GM23338 (cell line): ENCODE measurements around the gene FCHSD2. TPM values are rescaled to one million over a fixed set of nuclear protein-coding genes. Genes with fewer than 3 reads are reported as not detected.

Source experiments
- CREB1 ChIP-seq: fragments of 250-450 bp; sonication (Bioruptor Pico); IDR thresholded peaks from 2 replicates; pipeline ENCODE4 v1.5.0; 2020; ENCODE audit warnings: low read depth, mild to moderate bottlenecking, moderate library complexity
- POLR2AphosphoS5 ChIP-seq: IDR thresholded peaks from 2 replicates; pipeline ENCODE4 v1.6.1; 2016; ENCODE audit warnings: antibody characterized with exemption, low read depth
- STAT1 ChIP-seq: IDR thresholded peaks from one replicate; pipeline ENCODE4 v1.6.1; 2016; ENCODE audit warnings: antibody characterized with exemption; ENCODE audit not compliant: unreplicated experiment
- ZNF114 ChIP-seq: fragments of 250-450 bp; sonication (Bioruptor Pico); IDR thresholded peaks from 2 replicates; pipeline ENCODE4 v1.5.0; 2020; ENCODE audit warnings: mild to moderate bottlenecking, moderate library complexity
- ZNF331 ChIP-seq: fragments of 250-450 bp; sonication (Bioruptor Pico); IDR thresholded peaks from 2 replicates; pipeline ENCODE4 v1.5.0; 2020; ENCODE audit warnings: low read depth, mild to moderate bottlenecking, moderate library complexity
- polyA plus RNA-seq: library from polyadenylated mRNA; unstranded; fragments of >200 nt; fragmentation: Nextera tagmentation; extraction: Ambion mirVana; gene quantifications from 2 replicates; pipeline ENCODE4 v1.2.1, GENCODE V29; 2016
- total RNA-seq: library from RNA; depleted of rRNA; stranded (reverse); fragments of >200 nt; shearing (Covaris generic); gene quantifications from 2 replicates; pipeline ENCODE4 v1.2.3, GENCODE V29; 2014
- TF ChIP-seq, protein P1 (sequence below): fragments of 250-450 bp; sonication (Bioruptor Pico); IDR thresholded peaks from 2 replicates; pipeline ENCODE4 v1.5.0; 2020; ENCODE audit warnings: mild to moderate bottlenecking, moderate library complexity
- TF ChIP-seq, protein P2 (sequence below): IDR thresholded peaks from 2 replicates; pipeline ENCODE4 v1.6.1; 2016; ENCODE audit warnings: antibody characterized with exemption
- TF ChIP-seq, protein P3 (sequence below), 2 experiments: fragments of 200-600 bp in 1 of 2; sonication (generic) in 1 of 2; conservative IDR thresholded peaks; 2 replicates each; pipeline versions ENCODE4 v1.5.1 to v1.6.1; 2016 to 2017; ENCODE audit warnings: antibody characterized with exemption in 2 of 2, low read depth in 2 of 2, mild to moderate bottlenecking in 2 of 2, moderate library complexity in 1 of 2

Gene FCHSD2
- total and polyA plus RNA-seq, 2 experiments from 2014 or later = 3.6 to 5.2 TPM

DNA sequence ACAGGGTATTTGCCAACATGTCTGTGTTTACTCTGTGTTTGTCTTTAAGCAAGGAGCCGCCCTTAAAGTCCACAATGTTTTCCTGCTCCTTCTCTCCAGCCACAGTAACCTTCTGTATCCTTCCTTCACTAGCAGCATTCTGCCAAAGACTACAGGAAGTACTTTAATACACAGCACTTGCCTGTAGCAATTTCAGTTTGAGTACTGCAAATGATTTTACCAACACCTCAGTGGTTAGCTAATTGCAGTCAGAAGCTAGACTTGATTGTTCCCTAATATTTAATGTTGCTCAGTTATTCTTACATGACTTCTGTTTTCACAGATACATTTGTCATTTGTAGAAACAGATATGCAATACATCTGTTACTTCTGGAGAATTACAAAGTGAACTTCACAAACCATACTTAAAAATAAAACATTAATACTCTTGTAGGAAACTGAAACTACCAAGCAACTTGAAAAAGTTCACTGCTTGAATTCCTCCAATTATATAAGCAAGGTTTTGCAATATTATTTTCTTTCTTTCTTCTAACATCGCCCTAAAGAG lies 69.1 kb downstream of the FCHSD2 start (continued):
- TF ChIP-seq, protein P1, sequence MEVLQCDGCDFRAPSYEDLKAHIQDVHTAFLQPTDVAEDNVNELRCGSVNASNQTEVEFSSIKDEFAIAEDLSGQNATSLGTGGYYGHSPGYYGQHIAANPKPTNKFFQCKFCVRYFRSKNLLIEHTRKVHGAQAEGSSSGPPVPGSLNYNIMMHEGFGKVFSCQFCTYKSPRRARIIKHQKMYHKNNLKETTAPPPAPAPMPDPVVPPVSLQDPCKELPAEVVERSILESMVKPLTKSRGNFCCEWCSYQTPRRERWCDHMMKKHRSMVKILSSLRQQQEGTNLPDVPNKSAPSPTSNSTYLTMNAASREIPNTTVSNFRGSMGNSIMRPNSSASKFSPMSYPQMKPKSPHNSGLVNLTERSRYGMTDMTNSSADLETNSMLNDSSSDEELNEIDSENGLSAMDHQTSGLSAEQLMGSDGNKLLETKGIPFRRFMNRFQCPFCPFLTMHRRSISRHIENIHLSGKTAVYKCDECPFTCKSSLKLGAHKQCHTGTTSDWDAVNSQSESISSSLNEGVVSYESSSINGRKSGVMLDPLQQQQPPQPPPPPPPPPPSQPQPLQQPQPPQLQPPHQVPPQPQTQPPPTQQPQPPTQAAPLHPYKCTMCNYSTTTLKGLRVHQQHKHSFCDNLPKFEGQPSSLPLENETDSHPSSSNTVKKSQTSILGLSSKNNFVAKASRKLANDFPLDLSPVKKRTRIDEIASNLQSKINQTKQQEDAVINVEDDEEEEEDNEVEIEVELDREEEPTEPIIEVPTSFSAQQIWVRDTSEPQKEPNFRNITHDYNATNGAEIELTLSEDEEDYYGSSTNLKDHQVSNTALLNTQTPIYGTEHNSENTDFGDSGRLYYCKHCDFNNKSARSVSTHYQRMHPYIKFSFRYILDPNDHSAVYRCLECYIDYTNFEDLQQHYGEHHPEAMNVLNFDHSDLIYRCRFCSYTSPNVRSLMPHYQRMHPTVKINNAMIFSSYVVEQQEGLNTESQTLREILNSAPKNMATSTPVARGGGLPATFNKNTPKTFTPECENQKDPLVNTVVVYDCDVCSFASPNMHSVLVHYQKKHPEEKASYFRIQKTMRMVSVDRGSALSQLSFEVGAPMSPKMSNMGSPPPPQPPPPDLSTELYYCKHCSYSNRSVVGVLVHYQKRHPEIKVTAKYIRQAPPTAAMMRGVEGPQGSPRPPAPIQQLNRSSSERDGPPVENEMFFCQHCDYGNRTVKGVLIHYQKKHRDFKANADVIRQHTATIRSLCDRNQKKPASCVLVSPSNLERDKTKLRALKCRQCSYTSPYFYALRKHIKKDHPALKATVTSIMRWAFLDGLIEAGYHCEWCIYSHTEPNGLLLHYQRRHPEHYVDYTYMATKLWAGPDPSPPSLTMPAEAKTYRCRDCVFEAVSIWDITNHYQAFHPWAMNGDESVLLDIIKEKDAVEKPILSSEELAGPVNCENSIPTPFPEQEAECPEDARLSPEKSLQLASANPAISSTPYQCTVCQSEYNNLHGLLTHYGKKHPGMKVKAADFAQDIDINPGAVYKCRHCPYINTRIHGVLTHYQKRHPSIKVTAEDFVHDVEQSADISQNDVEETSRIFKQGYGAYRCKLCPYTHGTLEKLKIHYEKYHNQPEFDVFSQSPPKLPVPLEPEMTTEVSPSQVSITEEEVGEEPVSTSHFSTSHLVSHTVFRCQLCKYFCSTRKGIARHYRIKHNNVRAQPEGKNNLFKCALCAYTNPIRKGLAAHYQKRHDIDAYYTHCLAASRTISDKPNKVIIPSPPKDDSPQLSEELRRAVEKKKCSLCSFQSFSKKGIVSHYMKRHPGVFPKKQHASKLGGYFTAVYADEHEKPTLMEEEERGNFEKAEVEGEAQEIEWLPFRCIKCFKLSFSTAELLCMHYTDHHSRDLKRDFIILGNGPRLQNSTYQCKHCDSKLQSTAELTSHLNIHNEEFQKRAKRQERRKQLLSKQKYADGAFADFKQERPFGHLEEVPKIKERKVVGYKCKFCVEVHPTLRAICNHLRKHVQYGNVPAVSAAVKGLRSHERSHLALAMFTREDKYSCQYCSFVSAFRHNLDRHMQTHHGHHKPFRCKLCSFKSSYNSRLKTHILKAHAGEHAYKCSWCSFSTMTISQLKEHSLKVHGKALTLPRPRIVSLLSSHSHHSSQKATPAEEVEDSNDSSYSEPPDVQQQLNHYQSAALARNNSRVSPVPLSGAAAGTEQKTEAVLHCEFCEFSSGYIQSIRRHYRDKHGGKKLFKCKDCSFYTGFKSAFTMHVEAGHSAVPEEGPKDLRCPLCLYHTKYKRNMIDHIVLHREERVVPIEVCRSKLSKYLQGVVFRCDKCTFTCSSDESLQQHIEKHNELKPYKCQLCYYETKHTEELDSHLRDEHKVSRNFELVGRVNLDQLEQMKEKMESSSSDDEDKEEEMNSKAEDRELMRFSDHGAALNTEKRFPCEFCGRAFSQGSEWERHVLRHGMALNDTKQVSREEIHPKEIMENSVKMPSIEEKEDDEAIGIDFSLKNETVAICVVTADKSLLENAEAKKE (CRISPR knock-in tag) = no peak
- TF ChIP-seq ZNF114 (CRISPR knock-in tag) (no peak), POLR2AphosphoS5 (no peak), STAT1 (no peak), CREB1 (CRISPR knock-in tag) (no peak), ZNF331 (CRISPR knock-in tag) (no peak)
- TF ChIP-seq, protein P2, sequence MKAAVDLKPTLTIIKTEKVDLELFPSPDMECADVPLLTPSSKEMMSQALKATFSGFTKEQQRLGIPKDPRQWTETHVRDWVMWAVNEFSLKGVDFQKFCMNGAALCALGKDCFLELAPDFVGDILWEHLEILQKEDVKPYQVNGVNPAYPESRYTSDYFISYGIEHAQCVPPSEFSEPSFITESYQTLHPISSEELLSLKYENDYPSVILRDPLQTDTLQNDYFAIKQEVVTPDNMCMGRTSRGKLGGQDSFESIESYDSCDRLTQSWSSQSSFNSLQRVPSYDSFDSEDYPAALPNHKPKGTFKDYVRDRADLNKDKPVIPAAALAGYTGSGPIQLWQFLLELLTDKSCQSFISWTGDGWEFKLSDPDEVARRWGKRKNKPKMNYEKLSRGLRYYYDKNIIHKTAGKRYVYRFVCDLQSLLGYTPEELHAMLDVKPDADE = no peak
- TF ChIP-seq, protein P3, sequence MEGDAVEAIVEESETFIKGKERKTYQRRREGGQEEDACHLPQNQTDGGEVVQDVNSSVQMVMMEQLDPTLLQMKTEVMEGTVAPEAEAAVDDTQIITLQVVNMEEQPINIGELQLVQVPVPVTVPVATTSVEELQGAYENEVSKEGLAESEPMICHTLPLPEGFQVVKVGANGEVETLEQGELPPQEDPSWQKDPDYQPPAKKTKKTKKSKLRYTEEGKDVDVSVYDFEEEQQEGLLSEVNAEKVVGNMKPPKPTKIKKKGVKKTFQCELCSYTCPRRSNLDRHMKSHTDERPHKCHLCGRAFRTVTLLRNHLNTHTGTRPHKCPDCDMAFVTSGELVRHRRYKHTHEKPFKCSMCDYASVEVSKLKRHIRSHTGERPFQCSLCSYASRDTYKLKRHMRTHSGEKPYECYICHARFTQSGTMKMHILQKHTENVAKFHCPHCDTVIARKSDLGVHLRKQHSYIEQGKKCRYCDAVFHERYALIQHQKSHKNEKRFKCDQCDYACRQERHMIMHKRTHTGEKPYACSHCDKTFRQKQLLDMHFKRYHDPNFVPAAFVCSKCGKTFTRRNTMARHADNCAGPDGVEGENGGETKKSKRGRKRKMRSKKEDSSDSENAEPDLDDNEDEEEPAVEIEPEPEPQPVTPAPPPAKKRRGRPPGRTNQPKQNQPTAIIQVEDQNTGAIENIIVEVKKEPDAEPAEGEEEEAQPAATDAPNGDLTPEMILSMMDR (conservative IDR thresholded peaks at IDR 0.05; ENCODE audit: low read depth in 2 of 2) = no peak
